Activated gamma-delta T cell (primary cell): Measurements from ENCODE around the gene DYNC1I2.

Experiments
- DNase-seq: peaks from one replicate; lab custom pipeline; 2025; lab: John Stamatoyannopoulos, UW
- total RNA-seq, 2 donors: gene quantifications; one replicate each; lab custom pipeline; 2026; lab: John Stamatoyannopoulos, UW

The DYNC1I2 gene
- 80.8 to 85.0 reads per million in 2 donors for total RNA-seq

GRCh38 chr2:171687287-171688128, at the start of gene DYNC1I2:
Gene DYNC1I2, plus strand, starts transcription at chr2:171687469. Its CDS starts 2,687 bp downstream, at chr2:171690156.
- peak; percentile 34 for DNase-seq

GRCh38 chr2:171651667-171652415, 35.4 kb upstream of the DYNC1I2 start:
- DNase-seq, result no peak

GRCh38 chr2:171652416-171652785, 34.9 kb upstream of the DYNC1I2 start:
- no peak for DNase-seq

GRCh38 chr2:171655586-171655985, 31.7 kb upstream of the DYNC1I2 start:
- no peak for DNase-seq

GRCh38 chr2:171667041-171667440, 20.2 kb upstream of the DYNC1I2 start:
- no peak for DNase-seq

GRCh38 chr2:171668183-171668582, 19.1 kb upstream of the DYNC1I2 start:
- DNase-seq, result no peak

- no peak for DNase-seq
Measured at GRCh38 chr2:171669121-171669520, 18.1 kb upstream of the DYNC1I2 start.

- no peak for DNase-seq
Measured at GRCh38 chr2:171670655-171671054, 16.6 kb upstream of the DYNC1I2 start.

GRCh38 chr2:171671867-171672266, 15.4 kb upstream of the DYNC1I2 start:
- DNase-seq, result no peak

GRCh38 chr2:171673905-171674304, 13.4 kb upstream of the DYNC1I2 start:
- no peak for DNase-seq

GRCh38 chr2:171675810-171676345, 11.4 kb upstream of the DYNC1I2 start:
- no peak for DNase-seq

- DNase-seq, result no peak
Measured at GRCh38 chr2:171678619-171679018, 8.7 kb upstream of the DYNC1I2 start.

GRCh38 chr2:171688129-171688465, 828 bp downstream of the DYNC1I2 start:
- no peak for DNase-seq

- no peak for DNase-seq
Measured at GRCh38 chr2:171692331-171692730, 5.1 kb downstream of the DYNC1I2 start.

GRCh38 chr2:171702781-171703556, 15.7 kb downstream of the DYNC1I2 start:
- no peak for DNase-seq

GRCh38 chr2:171703574-171704347, 16.5 kb downstream of the DYNC1I2 start:
- no peak for DNase-seq

- DNase-seq, result no peak
Measured at GRCh38 chr2:171706152-171706803, 19.0 kb downstream of the DYNC1I2 start.

- no peak for DNase-seq
Measured at GRCh38 chr2:171707752-171708151, 20.5 kb downstream of the DYNC1I2 start.

GRCh38 chr2:171709011-171709685, 21.9 kb downstream of the DYNC1I2 start:
- DNase-seq, result no peak

GRCh38 chr2:171711351-171711750, 24.1 kb downstream of the DYNC1I2 start:
- no peak for DNase-seq
